GM12872 (cell line): ENCODE data around the gene SOX8.

ENCODE experiments used
- TF ChIP-seq, protein P1 (sequence below): IDR thresholded peaks from 3 replicates; pipeline ENCODE4 v1.5.1; 2011; ENCODE audit warnings: low read depth, mild to moderate bottlenecking, low read length, moderate library complexity; ENCODE audit not compliant: insufficient read depth

SOX8 gene

GRCh38 chr16:971981-972315 is 9.6 kb upstream of the SOX8 start:
- TF ChIP-seq, protein P1, sequence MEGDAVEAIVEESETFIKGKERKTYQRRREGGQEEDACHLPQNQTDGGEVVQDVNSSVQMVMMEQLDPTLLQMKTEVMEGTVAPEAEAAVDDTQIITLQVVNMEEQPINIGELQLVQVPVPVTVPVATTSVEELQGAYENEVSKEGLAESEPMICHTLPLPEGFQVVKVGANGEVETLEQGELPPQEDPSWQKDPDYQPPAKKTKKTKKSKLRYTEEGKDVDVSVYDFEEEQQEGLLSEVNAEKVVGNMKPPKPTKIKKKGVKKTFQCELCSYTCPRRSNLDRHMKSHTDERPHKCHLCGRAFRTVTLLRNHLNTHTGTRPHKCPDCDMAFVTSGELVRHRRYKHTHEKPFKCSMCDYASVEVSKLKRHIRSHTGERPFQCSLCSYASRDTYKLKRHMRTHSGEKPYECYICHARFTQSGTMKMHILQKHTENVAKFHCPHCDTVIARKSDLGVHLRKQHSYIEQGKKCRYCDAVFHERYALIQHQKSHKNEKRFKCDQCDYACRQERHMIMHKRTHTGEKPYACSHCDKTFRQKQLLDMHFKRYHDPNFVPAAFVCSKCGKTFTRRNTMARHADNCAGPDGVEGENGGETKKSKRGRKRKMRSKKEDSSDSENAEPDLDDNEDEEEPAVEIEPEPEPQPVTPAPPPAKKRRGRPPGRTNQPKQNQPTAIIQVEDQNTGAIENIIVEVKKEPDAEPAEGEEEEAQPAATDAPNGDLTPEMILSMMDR = no peak

DNA sequence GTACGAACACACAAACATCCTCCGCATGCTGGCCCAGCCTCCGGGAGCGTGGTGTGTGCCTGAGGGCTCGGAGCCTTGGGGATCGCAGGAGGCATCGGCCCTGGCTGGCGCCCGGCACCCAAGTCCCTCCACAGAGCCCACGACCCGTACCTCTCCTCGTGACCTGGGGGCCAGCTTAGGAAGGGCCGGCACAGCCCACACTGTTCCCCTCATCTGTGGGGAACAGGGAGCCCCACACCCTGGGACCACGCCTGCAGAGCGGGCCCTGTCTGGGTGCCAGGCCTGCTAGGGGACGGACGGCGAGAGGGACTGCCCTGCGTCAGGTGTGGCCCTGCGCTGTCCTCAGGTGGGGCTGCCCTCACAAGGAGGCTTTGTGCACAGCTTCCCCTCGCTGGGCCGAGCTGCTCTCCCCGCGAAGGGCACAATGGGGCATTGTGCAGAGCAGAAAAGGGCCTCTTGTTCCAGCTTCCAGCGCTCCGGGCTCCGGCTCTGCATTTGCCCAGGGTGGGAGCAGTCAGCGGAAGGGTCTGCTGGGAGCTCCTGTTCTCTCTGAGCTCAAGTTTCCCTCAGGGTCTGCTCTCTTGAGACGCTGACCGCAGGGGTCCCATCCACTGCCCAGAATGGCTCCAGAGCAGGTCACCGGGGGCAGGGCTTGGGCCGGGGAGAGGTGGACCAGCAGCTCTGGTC is 9.1 kb upstream of the SOX8 start:
- TF ChIP-seq, protein P1 = no peak

GRCh38 chr16:973366-973765 is 8.2 kb upstream of the SOX8 start:
- TF ChIP-seq, protein P1 = no peak

GRCh38 chr16:974001-974601 is 7.5 kb upstream of the SOX8 start:
- TF ChIP-seq, protein P1 = no peak

DNA sequence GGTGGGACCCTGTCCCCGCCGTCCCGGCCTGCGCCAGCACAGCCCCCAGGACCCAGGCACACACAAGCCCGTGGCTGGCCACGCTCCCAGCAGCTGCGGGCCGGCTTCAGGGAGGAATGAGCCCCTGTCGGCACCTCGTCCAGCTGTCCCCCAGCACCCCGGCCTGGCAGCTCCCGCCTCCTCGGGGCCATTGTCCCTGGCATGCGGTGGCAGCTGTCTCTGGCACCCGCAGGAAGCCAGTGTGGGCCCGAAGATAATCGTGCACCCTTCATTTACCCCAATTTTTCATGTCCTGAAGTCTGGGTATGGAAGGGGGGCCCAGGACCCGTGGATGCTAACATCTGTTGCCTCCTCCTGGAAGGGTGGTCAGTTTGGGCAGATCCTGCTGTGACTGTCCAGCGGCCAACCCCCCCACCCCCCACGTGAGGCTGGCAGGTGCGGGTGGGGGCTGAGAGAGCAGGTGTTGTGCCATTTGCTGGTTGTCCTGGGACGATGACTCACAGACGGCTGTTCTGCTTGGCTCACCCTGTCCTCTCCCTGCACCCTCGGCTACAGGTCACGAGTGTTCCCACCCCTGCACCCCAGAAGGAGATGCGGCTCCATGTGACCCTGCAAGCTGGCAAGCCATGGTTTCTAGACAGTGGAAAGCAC is 6.8 kb upstream of the SOX8 start:
- TF ChIP-seq, protein P1 = no peak

- TF ChIP-seq, protein P1 = no peak
Observed at GRCh38 chr16:975291-975690, 6.3 kb upstream of the SOX8 start.

- TF ChIP-seq, protein P1 = no peak
Observed at GRCh38 chr16:976389-976931, 5.1 kb upstream of the SOX8 start.
